ENCODE data around the gene ACSM2B.
"Not testable (repeated sequence)": the region's sequence is repeated elsewhere in the genome, so short reads cannot be mapped to it uniquely, and the experiment has no call there.

Gene ACSM2B, protein sequence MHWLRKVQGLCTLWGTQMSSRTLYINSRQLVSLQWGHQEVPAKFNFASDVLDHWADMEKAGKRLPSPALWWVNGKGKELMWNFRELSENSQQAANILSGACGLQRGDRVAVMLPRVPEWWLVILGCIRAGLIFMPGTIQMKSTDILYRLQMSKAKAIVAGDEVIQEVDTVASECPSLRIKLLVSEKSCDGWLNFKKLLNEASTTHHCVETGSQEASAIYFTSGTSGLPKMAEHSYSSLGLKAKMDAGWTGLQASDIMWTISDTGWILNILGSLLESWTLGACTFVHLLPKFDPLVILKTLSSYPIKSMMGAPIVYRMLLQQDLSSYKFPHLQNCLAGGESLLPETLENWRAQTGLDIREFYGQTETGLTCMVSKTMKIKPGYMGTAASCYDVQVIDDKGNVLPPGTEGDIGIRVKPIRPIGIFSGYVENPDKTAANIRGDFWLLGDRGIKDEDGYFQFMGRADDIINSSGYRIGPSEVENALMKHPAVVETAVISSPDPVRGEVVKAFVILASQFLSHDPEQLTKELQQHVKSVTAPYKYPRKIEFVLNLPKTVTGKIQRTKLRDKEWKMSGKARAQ

DNA sequence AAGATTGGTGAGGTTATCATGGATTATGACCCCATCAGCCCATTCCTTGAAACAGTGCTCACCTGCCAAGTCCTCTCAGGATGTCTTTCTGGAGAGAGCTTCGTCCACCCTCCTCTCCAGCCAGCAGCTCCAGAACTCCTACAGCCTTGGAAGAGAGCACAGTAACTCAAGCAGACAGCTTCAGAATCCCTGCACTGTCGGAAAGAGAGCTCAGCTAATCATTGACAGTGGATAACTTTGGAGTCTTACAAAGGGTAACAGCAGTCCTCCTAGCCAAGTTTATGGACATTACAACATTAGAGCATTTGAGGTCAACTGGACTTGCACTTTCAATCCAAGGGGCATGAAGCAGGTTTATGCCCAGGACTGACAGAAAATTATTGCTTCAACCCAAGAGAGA is at the start of gene ACSM2B:
Gene ACSM2B (minus strand): TSS at position 223 of the 400 bp plus-strand sequence. CDS start 11,522 bp downstream, outside the sequence.
- H3K9me3 Mint-ChIP-seq, H3K27ac Mint-ChIP-seq, H3K4me1 Mint-ChIP-seq, DNase-seq, H3K36me3 Mint-ChIP-seq, H3K27me3 Mint-ChIP-seq, H3K4me3 Mint-ChIP-seq, CTCF ChIA-PET: not testable (repeated sequence)

DNA sequence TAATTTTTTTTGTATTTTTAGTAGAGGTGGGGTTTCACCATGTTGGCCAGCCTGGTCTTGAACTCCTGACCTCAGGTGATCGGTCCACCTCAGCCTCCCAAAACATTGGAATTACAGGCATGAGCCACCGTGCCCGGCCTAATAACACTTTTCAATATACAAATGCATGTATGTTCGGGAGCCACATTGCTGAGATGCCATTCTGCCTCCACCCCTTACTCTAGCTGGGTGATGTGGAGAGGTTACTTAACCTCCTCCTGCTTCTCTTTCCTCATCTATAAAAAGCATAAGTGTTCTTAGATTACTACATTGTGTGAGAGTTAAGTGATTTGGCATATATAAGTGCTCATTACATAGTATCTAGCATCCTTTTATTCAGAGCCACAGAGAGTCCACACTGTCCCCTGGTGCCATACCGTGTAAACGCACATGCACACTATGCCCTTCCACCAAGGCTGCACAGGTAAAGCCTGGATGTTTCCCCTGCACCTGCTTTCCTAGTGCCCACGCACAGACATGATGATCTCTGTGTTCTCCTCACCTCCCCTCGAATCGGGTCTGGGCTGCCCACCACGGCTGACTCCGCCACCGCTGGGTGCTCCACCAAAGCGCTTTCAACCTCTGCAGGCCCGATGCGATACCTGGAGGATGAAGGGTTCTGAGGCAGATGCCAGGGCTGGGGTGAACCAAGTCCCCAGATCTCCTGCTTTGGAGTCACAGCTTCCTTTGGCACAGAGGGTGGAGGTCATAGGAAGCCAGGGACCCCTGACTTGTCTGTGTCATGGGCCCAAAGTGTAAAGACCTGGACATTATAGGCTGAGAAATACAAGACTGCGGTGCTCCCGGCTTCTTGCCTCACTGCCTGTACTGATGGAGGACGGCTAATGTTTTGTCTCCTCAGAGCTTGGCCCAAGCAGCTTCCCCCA is 49.0 kb upstream of the ACSM2B start:
- Mint-ChIP-seq H3K36me3 (no peaks in the 10 kb centered on the region), H3K4me1 (peaks cover 4% of the 10 kb centered on the region), H3K27ac (no peak overlapping the region), H3K4me3 (no peak overlapping the region), H3K27me3 (peaks cover 2% of the 10 kb centered on the region), H3K9me3 (no peaks in the 10 kb centered on the region)
- CTCF ChIA-PET, result no interaction called here
- no peak for DNase-seq

DNA sequence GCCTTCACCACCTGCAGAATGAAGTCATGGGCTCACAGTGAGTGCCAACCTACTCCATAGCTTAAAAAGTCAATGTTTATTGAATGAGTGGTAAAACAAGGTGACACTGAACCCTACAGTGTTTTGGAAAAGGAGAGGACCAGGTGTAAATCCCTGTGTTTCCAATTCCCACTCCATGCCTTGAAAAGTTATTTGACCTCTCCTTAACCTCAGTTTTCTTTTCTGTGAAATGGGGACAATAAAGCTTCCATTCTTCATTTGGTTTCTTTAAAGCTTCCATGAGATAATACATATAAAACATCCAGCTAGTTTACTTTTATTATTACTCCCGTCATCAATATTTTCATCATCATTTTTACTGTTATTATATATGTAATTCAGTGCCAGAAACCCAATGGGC is 48.0 kb upstream of the ACSM2B start:
- Mint-ChIP-seq H3K27ac (no peak overlapping the region), H3K4me3 (no peak overlapping the region), H3K4me1 (peaks cover 4% of the 10 kb centered on the region), H3K9me3 (no peaks in the 10 kb centered on the region), H3K27me3 (peaks cover 7% of the 10 kb centered on the region), H3K36me3 (no peaks in the 10 kb centered on the region)
- CTCF ChIA-PET, result no interaction called here
- no peak for DNase-seq

DNA sequence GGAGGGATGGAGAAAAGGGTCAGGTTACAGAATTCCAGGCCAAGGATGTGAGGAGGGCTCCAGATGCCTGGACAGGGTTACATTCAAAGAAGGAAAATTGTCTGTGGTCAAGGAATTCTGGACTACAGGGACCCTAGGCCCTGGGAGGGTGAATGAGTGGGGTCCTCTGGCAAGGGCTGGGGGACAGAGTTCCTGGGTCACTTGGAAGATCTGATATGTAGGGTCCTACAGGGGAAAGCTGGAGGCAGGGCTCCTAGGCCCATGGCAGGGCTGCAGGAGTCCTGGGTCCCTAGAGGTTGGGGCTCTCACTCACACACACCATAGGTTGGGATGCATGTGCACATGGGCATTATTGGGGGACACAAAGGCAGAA is 46.3 kb upstream of the ACSM2B start:
- H3K27ac Mint-ChIP-seq, result no peak overlapping the region
- no peaks in the 10 kb centered on the region for H3K9me3 Mint-ChIP-seq
- peaks cover 14% of the 10 kb centered on the region for H3K27me3 Mint-ChIP-seq
- CTCF ChIA-PET, result no interaction called here
- H3K4me1 Mint-ChIP-seq, result no peaks in the 10 kb centered on the region
- no peaks in the 10 kb centered on the region for H3K36me3 Mint-ChIP-seq
- H3K4me3 Mint-ChIP-seq, result no peak overlapping the region
- DNase-seq, result no peak

DNA sequence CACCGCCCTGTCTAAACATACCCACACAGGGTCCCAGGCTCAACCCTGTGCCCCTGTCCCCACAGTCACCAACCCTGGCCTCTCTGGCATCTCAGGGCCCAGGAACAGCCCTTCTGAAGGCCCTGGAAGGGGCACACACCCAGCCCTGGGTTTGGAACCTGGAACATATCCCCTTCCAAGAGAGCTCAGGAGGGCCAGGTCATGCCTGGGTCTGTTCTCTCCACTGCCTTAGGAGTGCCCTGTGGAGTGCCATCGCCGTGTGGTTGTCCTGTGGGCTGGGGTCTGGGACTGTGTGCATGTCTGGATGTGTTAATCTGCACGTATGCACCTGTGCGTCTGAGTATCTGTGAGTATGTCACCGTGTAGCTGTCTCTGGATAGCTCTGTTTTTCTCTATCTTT is 45.2 kb upstream of the ACSM2B start:
- CTCF ChIA-PET, result no interaction called here
- H3K27me3 Mint-ChIP-seq, result peaks cover 17% of the 10 kb centered on the region

DNA sequence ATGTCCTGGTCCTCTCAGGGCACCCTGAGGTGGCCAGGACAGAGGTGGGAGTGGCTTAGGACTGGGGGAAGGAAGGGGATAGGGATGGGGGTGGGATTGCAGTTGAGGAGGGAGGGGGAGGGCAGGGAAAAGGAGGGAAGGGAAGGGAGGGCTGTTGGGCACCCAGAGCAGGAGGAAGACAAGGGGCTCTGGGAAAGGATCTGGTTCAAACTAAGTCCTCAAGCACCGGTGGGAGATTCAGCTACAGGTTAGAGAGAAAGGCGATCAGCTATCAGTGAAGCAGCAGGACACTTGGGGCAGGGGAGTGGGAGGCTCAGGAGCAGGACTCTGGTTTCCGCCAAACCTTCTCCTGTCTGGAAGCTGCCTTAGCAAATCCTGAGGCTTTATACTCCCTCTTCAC is 44.6 kb upstream of the ACSM2B start:
- CTCF ChIA-PET, result no interaction called here
- DNase-seq, result no peak
- Mint-ChIP-seq H3K9me3 (no peaks in the 10 kb centered on the region), H3K27ac (no peak overlapping the region), H3K4me3 (no peak overlapping the region), H3K36me3 (no peaks in the 10 kb centered on the region), H3K27me3 (peaks cover 22% of the 10 kb centered on the region), H3K4me1 (no peaks in the 10 kb centered on the region)

More for the DNA sequence above, 45.2 kb upstream of the ACSM2B start:
- DNase-seq, result no peak
- Mint-ChIP-seq H3K27ac (no peak overlapping the region), H3K9me3 (no peaks in the 10 kb centered on the region), H3K36me3 (no peaks in the 10 kb centered on the region), H3K4me3 (no peak overlapping the region), H3K4me1 (no peaks in the 10 kb centered on the region)

DNA sequence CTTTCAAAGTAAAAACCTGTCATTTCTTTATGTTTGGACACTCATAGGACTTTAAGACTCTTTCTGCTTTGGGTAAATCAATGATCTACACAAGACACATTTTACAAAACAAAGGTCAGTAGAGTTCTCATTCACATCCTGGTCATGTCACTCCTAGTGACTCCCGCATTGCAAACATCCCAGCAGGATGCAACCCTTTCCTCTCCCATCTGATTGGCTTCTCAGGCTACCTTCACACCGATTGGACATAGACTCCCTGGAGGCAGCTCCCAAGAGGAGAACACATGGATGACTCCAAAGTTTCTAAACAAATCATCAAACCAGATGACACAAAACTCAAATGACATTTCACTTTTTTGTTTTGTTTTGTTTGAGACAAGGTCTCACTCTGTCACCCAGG is 43.8 kb upstream of the ACSM2B start:
- Mint-ChIP-seq H3K36me3 (no peaks in the 10 kb centered on the region), H3K4me3 (no peak overlapping the region), H3K27me3 (peaks cover 22% of the 10 kb centered on the region), H3K9me3 (no peaks in the 10 kb centered on the region), H3K4me1 (no peaks in the 10 kb centered on the region), H3K27ac (no peak overlapping the region)
- no peak for DNase-seq
- CTCF ChIA-PET, result no interaction called here

DNA sequence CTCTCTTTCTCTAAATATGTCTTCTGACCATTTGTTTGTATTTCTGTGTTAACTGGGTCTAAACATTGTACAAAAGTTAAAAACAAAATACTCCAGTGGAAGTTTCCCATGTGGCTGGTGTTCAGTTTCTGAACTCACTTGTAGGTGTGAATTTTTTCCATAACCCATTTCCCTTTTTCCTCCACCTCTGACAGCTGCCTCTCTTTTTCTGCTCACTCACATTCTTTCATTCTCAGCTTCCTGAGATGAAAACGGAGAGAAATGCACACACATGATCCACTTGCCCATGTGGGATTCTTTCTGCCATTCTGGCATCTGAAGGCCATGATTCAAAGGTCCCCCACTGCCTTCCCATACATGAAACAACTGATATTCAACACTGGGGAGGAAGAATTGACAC is 41.1 kb upstream of the ACSM2B start:
- Mint-ChIP-seq H3K27me3 (peaks cover 47% of the 10 kb centered on the region), H3K9me3 (no peaks in the 10 kb centered on the region), H3K36me3 (no peaks in the 10 kb centered on the region), H3K4me3 (no peak overlapping the region), H3K4me1 (no peaks in the 10 kb centered on the region), H3K27ac (no peak overlapping the region)
- no peak for DNase-seq
- CTCF ChIA-PET, result no interaction called here

DNA sequence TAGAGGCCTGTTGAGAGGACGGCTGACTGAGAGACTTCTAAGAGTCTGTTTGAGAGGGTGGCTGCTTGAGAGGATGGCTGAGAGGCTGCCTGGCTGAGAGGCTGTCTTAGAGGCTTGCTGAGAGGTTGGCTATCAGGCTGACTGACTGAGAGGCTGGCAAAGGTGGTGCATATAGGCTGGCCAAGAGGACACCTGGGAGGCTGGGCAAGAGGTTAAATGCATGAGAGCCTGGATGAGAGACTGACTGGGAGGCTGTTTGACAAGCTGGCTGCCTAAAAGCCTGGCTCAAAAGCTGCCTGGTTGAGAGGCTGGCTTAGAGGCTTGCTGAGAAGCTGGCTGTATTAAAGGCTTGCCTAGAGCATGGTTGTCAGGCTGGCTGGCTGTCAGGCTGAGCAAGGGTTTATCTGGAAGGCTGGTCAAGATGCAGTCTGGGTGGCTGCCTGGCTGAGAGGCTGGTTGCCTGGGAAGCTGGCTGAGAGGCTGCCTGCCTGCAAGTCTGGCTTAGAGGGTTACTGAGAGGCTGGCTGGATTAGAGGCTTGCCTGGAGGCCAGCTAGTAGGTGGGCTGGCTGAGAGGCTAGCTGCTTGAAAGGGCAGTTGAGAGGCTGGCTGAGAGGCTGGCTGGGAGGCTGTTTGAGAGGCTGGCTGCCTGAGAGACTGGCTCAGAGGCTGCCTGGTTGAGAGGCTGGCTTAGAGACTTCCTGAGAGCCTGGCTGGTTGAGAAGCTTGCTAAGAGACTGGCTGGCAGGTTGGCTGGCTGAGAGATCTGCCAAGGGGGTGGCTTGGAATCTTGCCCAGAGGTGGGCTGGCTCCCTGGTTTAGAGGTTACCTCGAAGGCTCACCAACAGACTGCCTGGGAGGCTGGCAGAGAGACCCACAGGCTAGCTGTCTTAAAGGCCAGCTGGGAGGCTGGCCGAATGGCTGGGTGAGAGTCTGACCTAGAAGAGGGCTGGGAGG is 38.3 kb upstream of the ACSM2B start:
- no peaks in the 10 kb centered on the region for H3K9me3 Mint-ChIP-seq
- CTCF ChIA-PET, result interaction anchor here (1.0 kb wide), 1 partner anchor 76 kb away, joined by 3 read pairs; no protein-coding TSS in a partner anchor
- no peak for DNase-seq
- no peak overlapping the region for H3K4me3 Mint-ChIP-seq
- no peak overlapping the region for H3K27ac Mint-ChIP-seq
- H3K36me3 Mint-ChIP-seq, result no peaks in the 10 kb centered on the region
- H3K27me3 Mint-ChIP-seq, result peaks cover 62% of the 10 kb centered on the region
- no peaks in the 10 kb centered on the region for H3K4me1 Mint-ChIP-seq

DNA sequence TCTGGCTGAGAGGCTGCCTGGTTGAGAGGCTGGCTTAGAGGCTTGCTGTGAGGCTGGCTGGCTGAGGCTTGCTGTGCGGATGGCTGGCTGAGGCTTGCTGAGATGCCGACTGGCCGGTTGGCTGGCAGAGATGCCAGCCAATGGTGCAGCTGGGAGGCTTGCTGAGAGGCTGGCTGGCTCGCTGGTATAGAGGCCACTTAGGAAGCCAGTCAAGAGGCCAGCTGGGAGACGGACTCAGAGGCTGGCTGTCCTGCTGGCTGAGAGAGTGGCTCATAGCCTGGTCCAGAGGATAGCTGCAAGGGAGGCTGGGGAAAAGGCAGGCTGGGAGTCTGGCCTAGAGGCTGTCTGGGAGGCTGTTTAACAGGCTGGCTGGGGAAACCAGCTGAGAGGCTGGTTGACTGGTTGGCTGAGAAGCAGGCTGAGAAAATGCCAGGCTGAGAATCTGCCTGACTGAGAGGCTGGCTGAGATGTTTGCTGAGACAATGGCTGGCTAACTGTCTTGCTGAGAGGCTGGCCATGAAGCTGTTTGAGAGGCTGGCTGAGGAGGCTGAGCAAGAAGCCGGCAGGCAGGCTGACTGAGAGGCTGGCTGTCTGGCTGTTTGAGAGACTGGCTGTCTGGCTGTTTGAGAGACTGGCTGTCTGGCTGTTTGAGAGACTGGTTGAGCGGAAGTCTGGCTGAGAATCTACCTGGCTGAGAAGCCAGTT is 37.5 kb upstream of the ACSM2B start:
- Mint-ChIP-seq H3K4me1 (no peaks in the 10 kb centered on the region), H3K4me3 (no peak overlapping the region), H3K27ac (no peak overlapping the region), H3K36me3 (no peaks in the 10 kb centered on the region), H3K9me3 (no peaks in the 10 kb centered on the region), H3K27me3 (peaks cover 62% of the 10 kb centered on the region)
- DNase-seq, result no peak
- CTCF ChIA-PET, result no interaction called here

DNA sequence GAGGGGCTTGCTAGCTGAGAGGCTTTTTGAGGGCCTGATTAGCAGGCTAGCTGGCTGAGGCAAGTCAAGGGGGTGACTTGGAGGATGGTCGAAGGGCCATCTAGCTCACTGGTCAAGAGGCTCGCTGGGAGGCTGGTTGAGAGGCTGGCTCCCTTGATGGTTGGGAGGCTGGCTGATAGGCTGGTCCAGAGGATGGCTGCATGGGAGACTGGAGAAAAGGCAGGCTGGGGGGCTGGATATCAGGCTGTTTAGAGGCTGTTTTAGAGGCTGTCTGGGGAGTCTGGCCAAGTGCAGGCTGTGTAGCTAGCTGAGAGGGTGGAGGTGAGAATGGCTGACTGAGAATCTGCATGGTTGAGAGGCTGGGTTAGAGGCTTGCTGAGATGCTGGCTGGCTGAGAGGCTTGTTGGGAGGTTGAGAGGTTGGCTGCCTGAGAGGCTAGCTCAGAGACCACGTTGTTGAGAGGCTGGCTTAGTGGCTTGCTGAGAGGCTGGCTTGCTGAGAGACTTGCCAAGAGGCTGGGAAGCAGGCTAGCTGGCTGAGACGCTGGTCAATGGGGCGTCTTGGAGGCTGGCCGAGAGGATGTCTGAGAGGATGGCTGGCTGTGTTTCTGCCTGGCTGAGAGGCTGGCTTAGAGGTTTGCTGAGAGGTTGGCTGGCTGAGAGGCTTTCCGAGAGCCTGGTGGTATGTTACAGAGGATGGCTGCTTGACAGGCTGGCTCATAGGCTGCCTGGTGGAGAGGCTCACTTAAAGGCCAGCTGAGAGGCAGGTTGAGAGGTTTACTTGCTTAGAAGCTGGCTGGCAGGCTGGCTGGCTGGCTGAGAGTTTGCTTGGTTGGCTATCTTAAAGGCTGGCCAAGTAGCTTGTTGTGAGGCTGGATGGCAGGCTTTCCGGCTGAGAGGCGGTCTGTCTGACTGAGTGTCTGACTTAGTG is 36.6 kb upstream of the ACSM2B start:
- H3K27ac Mint-ChIP-seq, result peak overlapping the region; percentile 33
- H3K9me3 Mint-ChIP-seq, result no peaks in the 10 kb centered on the region
- no peaks in the 10 kb centered on the region for H3K36me3 Mint-ChIP-seq
- peaks cover 58% of the 10 kb centered on the region for H3K27me3 Mint-ChIP-seq
- CTCF ChIA-PET, result no interaction called here
- DNase-seq, result no peak
- H3K4me3 Mint-ChIP-seq, result no peak overlapping the region
- H3K4me1 Mint-ChIP-seq, result no peaks in the 10 kb centered on the region

DNA sequence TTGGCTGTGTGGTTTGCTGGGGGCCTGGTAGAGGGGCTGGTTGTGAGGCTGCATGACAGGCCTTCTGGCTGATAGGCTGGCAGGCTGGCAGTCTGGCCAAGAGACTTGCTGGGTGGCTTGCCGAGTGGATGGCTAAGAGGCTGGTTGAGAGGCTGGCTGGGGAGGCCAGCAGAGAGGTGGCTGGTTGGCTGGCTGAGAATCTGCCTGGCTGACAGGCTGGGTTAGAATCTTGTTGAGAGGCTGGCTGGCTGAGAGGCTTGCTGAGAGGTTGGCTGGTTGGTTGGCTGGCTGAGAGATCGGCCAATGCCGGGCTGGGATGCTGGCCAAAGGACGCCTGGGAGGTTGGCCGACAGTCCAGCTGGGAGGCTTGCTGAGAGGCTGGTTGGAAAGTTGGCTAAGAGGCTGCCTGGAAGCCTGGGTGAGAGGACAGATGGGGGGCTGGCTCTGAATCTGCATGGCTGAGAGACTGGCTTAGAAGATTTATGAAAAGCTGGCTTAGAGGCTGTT is 35.9 kb upstream of the ACSM2B start:
- Mint-ChIP-seq H3K9me3 (no peaks in the 10 kb centered on the region), H3K27ac (no peak overlapping the region), H3K4me1 (no peaks in the 10 kb centered on the region), H3K27me3 (peaks cover 57% of the 10 kb centered on the region), H3K36me3 (no peaks in the 10 kb centered on the region), H3K4me3 (no peak overlapping the region)
- no peak for DNase-seq
- CTCF ChIA-PET, result no interaction called here
